ENCODE results near the gene KRTAP10-3.

The KRTAP10-3 gene

DNA sequence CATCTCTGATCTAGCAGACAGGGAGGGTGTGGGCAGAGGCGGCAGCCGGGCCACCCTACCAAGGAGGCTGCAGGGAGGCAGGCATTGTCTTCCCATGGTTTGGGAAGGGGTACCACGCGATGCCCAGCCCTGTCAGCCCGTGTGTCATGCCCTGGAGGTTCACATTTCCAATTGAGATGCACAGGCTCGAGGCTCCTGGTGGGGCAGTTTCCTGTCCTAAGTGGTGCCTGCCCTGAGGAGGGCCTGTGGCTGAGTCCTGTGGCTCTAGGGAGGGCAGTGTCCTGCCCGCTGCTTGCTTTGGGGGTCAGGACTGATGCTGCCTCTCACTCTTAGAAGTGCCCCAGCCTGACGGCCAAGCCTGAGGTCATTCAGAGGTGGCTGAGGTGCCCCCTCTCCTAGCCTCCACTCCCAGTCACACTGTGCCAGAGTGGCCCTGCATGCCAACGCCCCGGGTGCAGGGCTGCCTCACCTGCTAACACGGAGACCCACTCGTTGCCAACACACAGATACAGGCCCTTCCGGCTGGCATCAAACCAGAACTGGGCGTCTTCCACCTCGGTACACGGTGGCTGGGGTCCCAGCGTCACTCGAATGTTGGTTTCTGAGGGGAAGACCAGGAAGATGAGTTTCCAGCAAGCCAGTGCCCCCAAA lies 30.5 kb downstream of the KRTAP10-3 start:
- no peak for DNase-seq

GRCh38 chr21:44527156-44527982 lies 31.2 kb downstream of the KRTAP10-3 start:
- DNase-seq: no peak

DNA sequence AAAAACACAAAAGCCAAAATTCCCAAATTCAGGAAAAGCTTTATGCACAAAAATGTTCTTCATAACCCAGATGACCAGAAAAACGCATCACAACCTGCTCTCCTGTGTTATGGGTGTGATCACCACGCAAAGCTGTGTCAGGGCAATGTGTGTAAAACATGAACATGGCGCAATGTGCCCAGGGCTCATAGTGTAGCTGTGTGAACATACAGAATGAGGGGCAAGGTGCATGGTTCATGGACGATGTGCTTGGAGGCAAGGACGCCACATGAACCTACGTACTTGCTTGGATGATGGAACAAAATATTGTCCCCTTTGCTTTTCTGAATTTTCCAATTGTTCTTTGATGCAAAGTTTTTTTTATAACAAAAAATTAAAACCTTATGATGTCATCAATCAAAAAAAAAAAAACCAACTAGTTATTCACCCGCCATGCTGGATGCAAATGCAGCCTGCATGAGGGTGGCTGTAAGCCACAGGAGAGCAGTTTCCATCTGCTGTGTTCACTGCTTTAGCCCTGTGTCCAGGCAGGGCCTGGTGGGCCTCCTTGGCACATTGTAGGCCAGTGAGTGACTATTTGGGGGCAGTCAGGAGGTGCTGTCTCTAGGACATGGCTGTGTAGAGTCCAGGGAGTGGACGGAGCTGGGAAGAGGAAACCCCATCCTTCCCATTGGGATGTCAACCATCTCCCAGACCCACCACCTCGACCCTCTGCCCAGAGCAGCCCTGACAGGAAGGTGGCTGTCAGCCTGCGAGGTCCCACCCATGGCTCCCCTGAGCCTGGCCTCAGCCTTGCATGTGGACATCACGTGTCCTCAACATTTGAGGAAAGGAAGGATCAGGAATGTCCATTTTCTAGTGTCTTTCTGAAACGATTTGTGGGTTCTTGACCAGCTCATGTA lies 32.2 kb downstream of the KRTAP10-3 start:
- no peak for DNase-seq

GRCh38 chr21:44525391-44526095 lies 33.1 kb downstream of the KRTAP10-3 start:
- DNase-seq: no peak

GRCh38 chr21:44524414-44525371 lies 33.9 kb downstream of the KRTAP10-3 start:
- DNase-seq: no peak

DNA sequence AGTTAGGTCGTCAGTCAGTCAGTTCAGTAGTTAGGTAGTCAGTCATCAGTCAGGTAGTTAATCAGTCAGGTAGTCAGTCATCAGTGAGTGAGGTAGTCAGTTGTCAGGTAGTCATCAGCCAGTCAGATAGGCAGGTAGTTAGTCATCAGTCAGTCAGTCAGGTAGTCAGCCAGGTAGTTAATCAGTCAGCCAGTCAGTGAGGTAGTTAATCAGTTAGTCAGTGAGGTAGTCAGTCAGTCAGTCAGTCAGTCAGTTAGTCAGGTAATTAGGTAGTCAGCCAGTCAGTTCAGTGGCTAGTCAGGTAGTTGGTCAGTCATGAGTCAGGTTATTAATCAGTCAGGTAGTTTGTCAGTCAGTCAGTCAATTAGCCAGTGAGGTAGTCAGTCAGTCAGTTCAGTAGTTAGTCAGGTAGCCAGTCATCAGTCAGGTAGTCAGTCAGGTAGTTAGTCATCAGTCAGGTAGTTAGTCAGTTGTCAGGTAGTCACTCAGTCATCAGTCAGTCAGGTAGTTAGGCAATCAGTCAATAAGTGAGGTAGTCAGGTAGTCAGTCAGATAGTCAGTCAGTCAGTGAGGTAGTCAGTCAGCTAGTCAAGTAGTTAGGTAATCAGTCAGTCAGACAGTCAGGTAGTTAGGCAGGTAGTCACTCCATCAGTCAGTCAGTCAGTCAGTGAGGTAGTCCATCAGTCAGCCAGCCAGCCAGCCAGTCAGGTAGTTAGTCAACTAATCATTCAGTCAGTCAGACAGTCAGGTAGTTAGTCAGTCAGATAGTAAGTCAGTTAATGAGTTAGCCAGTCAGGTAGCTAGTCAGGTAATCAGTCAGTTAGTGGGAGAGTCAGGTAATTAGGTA lies 34.8 kb downstream of the KRTAP10-3 start:
- DNase-seq: no peak

DNA sequence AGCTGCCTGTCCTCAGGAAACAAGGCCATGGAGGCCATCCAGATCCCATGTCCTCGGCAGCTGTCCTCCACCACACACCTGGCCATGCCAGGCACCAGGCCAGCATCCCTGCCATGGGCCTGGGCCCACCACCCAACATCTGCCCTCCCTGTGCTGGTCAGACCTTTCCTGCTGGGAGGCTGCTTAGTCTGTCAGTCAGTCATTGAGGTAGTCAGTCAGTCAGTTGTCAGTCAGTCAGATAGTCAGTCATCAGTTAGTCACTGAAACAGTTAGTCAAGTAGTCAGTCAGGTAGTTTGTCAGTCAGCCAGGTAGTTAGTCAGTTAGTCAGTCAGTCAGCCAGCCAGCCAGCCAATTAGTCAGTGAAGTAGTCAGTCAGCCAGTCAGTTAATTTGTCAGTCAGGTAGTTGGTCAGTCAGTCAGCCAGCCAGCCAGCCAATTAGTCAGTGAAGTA lies 35.8 kb downstream of the KRTAP10-3 start:
- DNase-seq: no peak

GRCh38 chr21:44521928-44522752 lies 36.5 kb downstream of the KRTAP10-3 start:
- no peak for DNase-seq

GRCh38 chr21:44521301-44521927 lies 37.2 kb downstream of the KRTAP10-3 start:
- DNase-seq: no peak

- DNase-seq: no peak
These were observed 38.0 kb downstream of the KRTAP10-3 start for GRCh38 chr21:44520326-44521300.

DNA sequence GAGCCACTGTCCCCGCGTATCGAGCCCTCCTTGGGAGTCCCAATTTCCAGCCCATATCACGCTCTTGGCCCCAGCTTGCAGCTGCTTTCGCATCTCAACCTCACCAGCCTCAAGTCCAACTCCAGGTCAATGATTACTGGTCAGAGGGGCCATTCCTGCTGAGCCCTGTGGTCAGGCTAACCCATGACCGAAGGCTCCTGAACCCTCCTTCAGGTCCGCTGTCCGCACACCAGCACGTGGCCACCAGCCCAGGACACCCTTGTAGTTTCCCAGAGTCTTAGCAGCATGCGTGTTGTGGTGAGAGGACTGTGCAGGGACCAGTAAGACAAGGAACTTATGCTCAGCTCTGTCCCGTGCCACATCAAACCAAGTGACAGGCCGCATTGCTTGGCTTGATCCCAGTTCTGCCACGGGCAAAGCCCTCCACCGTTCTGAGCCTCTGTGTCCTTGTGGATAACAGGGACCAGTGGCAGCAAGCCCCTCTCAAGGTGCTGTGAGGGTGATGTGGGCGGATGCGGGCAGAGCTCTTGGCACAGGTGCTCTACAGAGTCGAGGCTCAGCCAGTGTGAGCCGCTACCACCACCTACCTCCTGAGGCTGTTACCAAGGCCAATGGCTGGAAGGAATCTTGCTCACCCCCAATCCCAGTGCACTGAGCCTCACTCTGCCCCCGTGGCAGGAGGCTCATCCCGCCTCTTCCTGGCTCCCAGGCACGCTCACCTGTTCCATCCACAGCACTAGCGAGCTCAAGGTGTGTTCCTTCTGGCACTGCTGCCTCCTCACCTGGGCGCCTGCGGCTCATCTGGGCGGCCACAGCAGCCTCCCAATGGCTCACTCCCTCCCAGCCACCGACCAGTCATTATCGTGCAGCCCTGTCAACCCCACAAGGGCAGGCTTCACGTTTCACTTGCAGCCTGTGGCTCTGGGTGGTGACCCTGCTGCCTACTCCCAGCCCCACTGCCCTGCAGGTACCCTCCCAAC lies 39.0 kb downstream of the KRTAP10-3 start:
- no peak for DNase-seq

DNA sequence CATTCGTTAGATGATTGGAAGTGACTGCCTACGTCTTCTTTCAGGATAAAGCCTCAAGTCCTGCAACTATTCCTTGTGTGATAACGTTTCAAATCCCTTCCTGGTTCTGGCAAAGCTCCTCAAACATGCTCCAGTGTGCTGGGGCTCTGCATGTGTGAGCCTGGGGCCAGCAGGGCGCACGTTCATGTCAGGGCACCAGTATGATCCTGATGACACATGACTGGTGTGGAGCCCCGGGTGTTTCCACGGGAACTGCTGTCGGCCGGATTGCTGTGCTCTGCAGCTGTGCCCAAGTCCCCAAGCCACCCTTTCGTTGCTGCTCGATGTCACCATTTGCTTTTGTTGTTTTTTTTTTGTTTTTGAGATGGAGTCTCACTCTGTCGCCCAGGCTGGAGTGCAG lies 39.9 kb downstream of the KRTAP10-3 start:
- DNase-seq: no peak

DNA sequence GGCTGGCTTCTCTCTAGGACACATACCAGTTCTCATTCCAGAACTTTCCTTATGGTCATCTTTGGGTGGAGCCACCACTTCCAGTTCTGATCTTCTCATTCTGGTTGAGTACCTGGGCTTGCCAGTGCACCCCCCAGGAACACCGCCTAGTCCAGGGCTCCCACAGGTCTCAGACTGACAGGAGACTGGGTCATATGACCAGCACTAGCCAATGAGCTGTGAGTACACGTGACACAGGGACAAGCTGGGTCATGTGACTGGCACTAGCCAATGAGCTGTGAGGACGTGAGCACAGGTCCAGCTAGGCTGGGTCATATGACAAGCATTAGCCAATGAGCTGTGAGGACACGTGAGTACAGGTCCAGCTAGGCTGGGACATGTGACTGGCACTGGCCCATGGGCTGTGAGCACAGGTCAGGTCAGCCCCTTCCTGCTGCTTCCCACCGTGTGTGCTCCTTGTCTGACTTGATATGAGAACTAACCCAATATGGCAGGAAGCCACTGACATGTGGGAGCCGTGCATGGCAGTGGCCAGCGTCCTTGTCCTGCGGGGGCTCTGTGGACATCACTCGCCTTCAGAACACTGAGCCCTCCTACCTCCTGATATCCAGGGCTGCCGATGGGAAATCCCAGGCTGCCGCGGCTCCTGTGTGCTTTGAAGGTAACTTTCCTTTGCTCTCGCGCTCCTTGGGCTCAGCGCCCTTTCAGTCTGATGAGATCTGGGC lies 41.3 kb downstream of the KRTAP10-3 start:
- DNase-seq: peak; percentile 54

DNA sequence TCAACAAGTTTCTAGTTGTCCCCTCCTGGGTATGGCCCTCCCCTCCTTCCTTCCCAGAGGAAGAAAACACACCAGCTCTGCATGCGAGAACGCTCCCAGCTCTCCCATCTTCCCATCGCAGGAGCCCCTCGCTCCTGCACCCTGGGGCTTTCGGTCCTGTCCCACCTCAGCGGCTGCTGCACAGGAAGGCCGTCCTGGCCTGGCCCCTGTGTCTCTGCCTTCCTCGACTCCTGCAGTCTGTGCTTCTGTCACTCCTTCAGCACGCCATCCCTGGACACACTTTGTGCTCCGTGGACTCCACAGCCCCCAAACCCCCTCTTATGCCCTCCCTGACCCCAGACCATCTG lies 41.8 kb downstream of the KRTAP10-3 start:
- no peak for DNase-seq

GRCh38 chr21:44516342-44516741 lies 42.3 kb downstream of the KRTAP10-3 start:
- DNase-seq: no peak

Data from stimulated activated CD8-positive, alpha-beta memory T cell treated with anti-CD3 and anti-CD28 coated beads, Interleukin-4, amount 100 ng/mL, for 48 hours (primary cell).